CD4-positive, alpha-beta T cell (primary cell): ENCODE results near the gene SORCS2. TPM values are rescaled to one million over a fixed set of nuclear protein-coding genes. Genes with fewer than 3 reads are reported as not detected.

ENCODE experiments used
- ATAC-seq: fragments of 200-7000 bp; cut with Tn5 transposase; one replicate; pipeline ENCODE4 v1.10.0; 2022; ENCODE audit warnings: mild to moderate bottlenecking; ENCODE audit not compliant: poor library complexity
- CTCF ChIA-PET: fragments of 350-600 bp; sonication (Branson Sonifier 250); formaldehyde crosslinking; loops from one replicate; lab custom pipeline; 2021; ENCODE audit warnings: antibody characterized with exemption, inconsistent platforms; lab: Charles Lee
- POLR2A ChIA-PET: fragments of 350-600 bp; sonication (Branson Sonifier 250); formaldehyde crosslinking; loops from one replicate; lab custom pipeline; 2021; ENCODE audit warnings: antibody characterized with exemption, inconsistent platforms; lab: Charles Lee
- DNase-seq, 14 experiments: peaks; one replicate each; pipeline ENCODE4 v3.0.0-alpha.2; 2013 to 2020; ENCODE audit warnings: mixed read lengths in 2 of 14
- H3K27ac ChIP-seq, 2 donors: one replicate each; pipeline versions ENCODE4 v1.5.1 to v1.7.0; 2013; ENCODE audit warnings: low read length in 2 of 2, low read depth in 1 of 2, mild to moderate bottlenecking in 1 of 2
- H3K27me3 ChIP-seq, 2 experiments: 1 replicate in 1 of 2; 2 replicates in 1 of 2; pipeline versions ENCODE4 v1.6.1 to v1.7.0; 2013; ENCODE audit warnings: low read length in 2 of 2, control low read depth in 1 of 2, mild to moderate bottlenecking in 1 of 2, moderate library complexity in 1 of 2; ENCODE audit not compliant: insufficient read depth in 2 of 2, control insufficient read depth in 1 of 2
- H3K36me3 ChIP-seq: one replicate; pipeline ENCODE4 v1.6.1; 2013; ENCODE audit warnings: low read length, control low read depth; ENCODE audit not compliant: insufficient read depth
- H3K4me1 ChIP-seq: one replicate; pipeline ENCODE4 v1.6.1; 2013; ENCODE audit warnings: low read length, control low read depth; ENCODE audit not compliant: insufficient read depth
- H3K4me3 ChIP-seq: one replicate; pipeline ENCODE4 v1.5.1; 2013; ENCODE audit warnings: mild to moderate bottlenecking, low read length, moderate library complexity
- H3K9me3 ChIP-seq, 2 experiments: 1 replicate in 1 of 2; 2 replicates in 1 of 2; pipeline versions ENCODE4 v1.6.1 to v1.7.0; 2013; ENCODE audit warnings: low read length in 2 of 2, mild to moderate bottlenecking in 2 of 2, control low read depth in 1 of 2, moderate library complexity in 1 of 2; ENCODE audit not compliant: control insufficient read depth in 1 of 2, insufficient read depth in 1 of 2
- H3K27ac Mint-ChIP-seq: one replicate; pipeline ENCODE4 v1.8.0; 2020; ENCODE audit warnings: mixed read lengths
- H3K27me3 Mint-ChIP-seq: one replicate; pipeline ENCODE4 v1.8.0; 2021; ENCODE audit warnings: mixed read lengths
- H3K36me3 Mint-ChIP-seq: one replicate; pipeline ENCODE4 v1.8.0; 2021; ENCODE audit warnings: low read depth, mixed read lengths
- H3K4me1 Mint-ChIP-seq: one replicate; pipeline ENCODE4 v1.8.0; 2021; ENCODE audit warnings: low read depth, mixed read lengths
- H3K4me3 Mint-ChIP-seq: one replicate; pipeline ENCODE4 v1.8.0; 2020; ENCODE audit warnings: mild to moderate bottlenecking, mixed read lengths
- H3K9me3 Mint-ChIP-seq: one replicate; pipeline ENCODE4 v1.8.0; 2020; ENCODE audit warnings: mixed read lengths
- CTCF ChIP-seq: fragments of 200-600 bp; IDR thresholded peaks from one replicate; pipeline ENCODE4 v1.8.0; 2022; ENCODE audit warnings: antibody characterized with exemption, mild to moderate bottlenecking
- intact Hi-C, 2 experiments: fragments of 100-400 bp; cut with DNase I in 1 of 2; cut with micrococcal nuclease in 1 of 2; formaldehyde crosslinking; loops; one replicate each; pipeline versions ENCODE4 v1.15.1 to v1.9.0; 2023 to 2025; cut with DNase I, micrococcal nuclease
- total RNA-seq, 174 experiments: library from RNA in 2 of 174; stranded (reverse) in 2 of 174; gene quantifications; one replicate each; pipeline ENCODE4 v1.2.3 and lab custom pipeline; 2021 to 2026

The SORCS2 gene
- total RNA-seq, 2 experiments from 2014 or later: not detected

- ATAC-seq: no peak
- DNase-seq: no peak
- H3K9me3 Mint-ChIP-seq: no peaks in the 10 kb centered on the region
- Histone ChIP-seq H3K4me1 (no peaks in the 10 kb centered on the region), H3K9me3 (peaks cover 0 to 16% of the 10 kb centered on the region in 2 experiments), H3K27me3 (no peaks in the 10 kb centered on the region), H3K27ac (no peak overlapping the region), H3K36me3 (no peaks in the 10 kb centered on the region), H3K4me3 (no peak overlapping the region)
- H3K27ac Mint-ChIP-seq: no peak overlapping the region
- no peak for TF ChIP-seq CTCF
- no peaks in the 10 kb centered on the region for H3K4me1 Mint-ChIP-seq
- no peaks in the 10 kb centered on the region for H3K36me3 Mint-ChIP-seq
- intact Hi-C loops: no loop called here
- ChIA-PET CTCF (no interaction called here), POLR2A (no interaction called here)
- H3K4me3 Mint-ChIP-seq: no peak overlapping the region
- peaks cover 14% of the 10 kb centered on the region for H3K27me3 Mint-ChIP-seq
Observed at GRCh38 chr4:7625071-7625470, 432.7 kb downstream of the SORCS2 start.

GRCh38 chr4:7626531-7626930, 434.2 kb downstream of the SORCS2 start:
- Histone ChIP-seq H3K27ac (no peak overlapping the region), H3K9me3 (peaks cover 0 to 12% of the 10 kb centered on the region in 2 experiments), H3K27me3 (no peaks in the 10 kb centered on the region), H3K36me3 (no peaks in the 10 kb centered on the region), H3K4me3 (no peak overlapping the region), H3K4me1 (no peaks in the 10 kb centered on the region)
- ATAC-seq (no peak), DNase-seq (no peak)
- no peaks in the 10 kb centered on the region for H3K9me3 Mint-ChIP-seq
- no peak for TF ChIP-seq CTCF
- ChIA-PET CTCF (no interaction called here), POLR2A (no interaction called here)
- peaks cover 21% of the 10 kb centered on the region for H3K27me3 Mint-ChIP-seq
- intact Hi-C loops: no loop called here
- no peaks in the 10 kb centered on the region for H3K36me3 Mint-ChIP-seq
- H3K27ac Mint-ChIP-seq: no peak overlapping the region
- no peaks in the 10 kb centered on the region for H3K4me1 Mint-ChIP-seq
- no peak overlapping the region for H3K4me3 Mint-ChIP-seq

GRCh38 chr4:7627251-7628250, 435.2 kb downstream of the SORCS2 start:
- Mint-ChIP-seq H3K27ac (no peak overlapping the region), H3K4me1 (no peaks in the 10 kb centered on the region), H3K4me3 (no peak overlapping the region), H3K9me3 (no peaks in the 10 kb centered on the region), H3K27me3 (peaks cover 21% of the 10 kb centered on the region), H3K36me3 (no peaks in the 10 kb centered on the region)
- CTCF ChIA-PET: no interaction called here
- TF ChIP-seq CTCF: no peak
- no peaks in the 10 kb centered on the region for H3K4me1 ChIP-seq
- H3K9me3 ChIP-seq: peaks cover 0 to 12% of the 10 kb centered on the region in 2 experiments
- ATAC-seq (no peak), DNase-seq (no peak)
- no peaks in the 10 kb centered on the region for H3K36me3 ChIP-seq
- intact Hi-C loops: no loop called here
- POLR2A ChIA-PET: no interaction called here
- H3K27ac ChIP-seq: no peak overlapping the region
- H3K4me3 ChIP-seq: no peak overlapping the region
- H3K27me3 ChIP-seq: peaks cover 0 to 4% of the 10 kb centered on the region in 2 experiments
